ENCODE results near the gene SLCO2B1. TPM values are rescaled to one million over a fixed set of nuclear protein-coding genes. Genes with fewer than 3 reads are reported as not detected.

Gene SLCO2B1
- total and polyA plus RNA-seq, 2 of the 8 experiments (the other 6 are each of a cell fraction or from before 2014, with no cell fraction given), result 0.03 TPM; not detected in 1

GRCh38 chr11:75241036-75241905, 90.4 kb downstream of the SLCO2B1 start (continued):
- peak; percentile 77; the same call in 1 of the 2 replicates for TF ChIP-seq E2F6 (IDR thresholded peaks at IDR 0.05)
- TF ChIP-seq FOSL1 (IDR thresholded peaks at IDR 0.05; ENCODE audit: insufficient read depth, low read depth, low read length), result 0 out of 2 replicates have a peak, but pooled peaks have one; percentile 37
- TF ChIP-seq EZH2 (IDR thresholded peaks at IDR 0.05; ENCODE audit: low read depth, low read length, severe bottlenecking), result no peak
- peak; percentile 59; the same call in 1 of the 2 replicates for TF ChIP-seq RBBP5 (IDR thresholded peaks at IDR 0.05; ENCODE audit: borderline replicate concordance, low read depth, low read length)
- no peak for TF ChIP-seq CBX8 (IDR thresholded peaks at IDR 0.05; ENCODE audit: borderline replicate concordance, low read depth, low read length)
- TF ChIP-seq JUN (IDR thresholded peaks at IDR 0.05; ENCODE audit: low read depth, low read length), result no peak
- TF ChIP-seq ASH2L (IDR thresholded peaks at IDR 0.05; ENCODE audit: low read length), result no peak
- peak; percentile 86; the same call in 1 of the 2 replicates for TF ChIP-seq YY1 (IDR thresholded peaks at IDR 0.05; ENCODE audit: low read depth, low read length)
- peak; percentile 71; the same call in 1 of the 2 replicates for TF ChIP-seq GTF2F1 (IDR thresholded peaks at IDR 0.05; ENCODE audit: borderline replicate concordance, low read depth, low read length)
- peak; percentile 66 for TF ChIP-seq PHF8 (conservative IDR thresholded peaks at IDR 0.05; ENCODE audit: low read depth, low read length)
- TF ChIP-seq SRF (IDR thresholded peaks at IDR 0.05; ENCODE audit: low read depth, low read length), result no peak
- no peak for TF ChIP-seq BCL11A (IDR thresholded peaks at IDR 0.05; ENCODE audit: low read depth in 2 of 2, low read length in 2 of 2)
- TF ChIP-seq BRCA1 (IDR thresholded peaks at IDR 0.05; ENCODE audit: low read depth, low read length), result no peak

Data from H1 (cell line).